HG03103 (cell line): ENCODE results near the gene TMED4.

Experiments used
- ATAC-seq: cut with Tn5 transposase; IDR thresholded peaks from one replicate; pipeline ENCODE4 v1.9.1; 2021; ENCODE audit warnings: low read depth; ENCODE audit not compliant: unreplicated experiment

Gene TMED4

DNA sequence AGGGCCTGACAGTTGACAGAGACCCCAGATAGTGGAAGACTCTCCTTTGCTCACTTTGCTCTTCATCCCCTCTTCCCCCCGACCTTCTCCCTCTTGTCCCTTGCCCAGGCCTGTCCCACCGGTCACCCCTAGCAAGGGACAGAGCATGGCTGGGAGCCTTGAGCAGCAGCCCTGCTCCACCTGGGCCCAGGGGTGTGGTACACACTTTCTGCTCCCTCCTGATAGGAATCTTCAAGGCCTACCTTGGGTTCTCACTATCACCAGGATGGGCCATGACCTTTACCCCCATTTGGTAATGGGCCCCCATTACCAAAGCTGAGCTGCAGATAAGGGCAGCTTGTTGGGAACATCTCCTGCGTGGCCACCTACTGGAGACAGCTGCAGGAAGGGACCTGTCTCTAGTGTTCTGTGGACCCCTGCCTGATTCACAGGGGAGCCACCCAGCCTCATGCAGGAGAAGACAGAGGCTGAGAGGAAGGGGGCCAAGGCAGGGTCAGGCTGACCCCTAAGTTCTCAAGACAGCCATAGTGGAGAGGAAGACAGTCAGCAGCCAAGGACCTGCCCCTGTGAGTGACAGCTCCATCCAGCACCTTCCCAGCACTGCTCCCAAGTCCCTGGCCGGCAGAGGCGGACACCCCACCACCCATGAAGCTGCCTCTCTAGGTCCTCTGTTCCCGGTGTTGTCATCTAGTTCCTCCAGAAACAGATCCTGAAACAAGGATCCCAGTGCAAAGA is 40.0 kb downstream of the TMED4 start:
- ATAC-seq: no peak

DNA sequence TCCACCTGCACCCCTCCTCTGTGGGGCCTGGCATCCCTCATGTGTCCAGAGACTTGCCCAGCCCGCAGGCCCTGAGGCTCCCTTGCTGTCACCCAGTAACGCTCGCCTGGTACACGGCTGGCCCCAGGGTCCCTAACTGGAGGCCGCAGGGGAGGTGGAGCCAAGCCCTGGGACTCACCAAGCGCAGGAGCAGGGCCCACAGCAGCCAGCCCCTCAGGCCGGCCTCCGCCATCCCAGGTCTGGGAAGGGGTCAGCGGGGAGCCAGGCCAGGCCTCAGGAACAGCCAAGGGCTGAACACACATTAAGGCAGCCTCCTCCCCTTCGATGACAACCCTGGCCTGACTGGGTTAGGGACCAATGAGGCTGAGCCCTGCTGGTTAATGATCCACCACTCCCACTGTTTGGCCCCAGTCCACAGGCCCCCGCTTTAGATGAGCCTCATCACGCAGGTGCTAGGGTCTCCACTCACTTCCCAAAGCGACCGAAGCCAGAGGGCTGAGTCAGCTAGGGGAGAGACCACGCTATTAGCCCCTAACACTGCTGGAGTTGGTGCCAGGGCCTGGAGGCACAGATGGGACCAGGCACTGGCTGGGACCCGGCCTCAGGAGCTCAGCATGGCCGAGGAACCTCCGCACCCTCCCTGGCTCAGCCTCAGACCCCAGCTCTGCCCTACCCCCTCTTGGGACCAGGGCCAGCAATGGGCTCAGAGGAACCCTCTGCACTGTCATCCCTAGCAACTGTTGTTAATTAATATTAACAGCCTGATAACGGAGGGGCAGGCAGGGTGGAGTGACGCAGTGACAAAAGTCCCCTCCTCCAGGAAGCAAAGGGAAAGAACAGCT is 40.8 kb downstream of the TMED4 start, which contains the start of gene NPC1L1:
TSS of gene NPC1L1 (minus strand) at position 303 of the 842 bp plus-strand sequence. CDS start at position 232, 71 bp downstream.
- no peak for ATAC-seq

DNA sequence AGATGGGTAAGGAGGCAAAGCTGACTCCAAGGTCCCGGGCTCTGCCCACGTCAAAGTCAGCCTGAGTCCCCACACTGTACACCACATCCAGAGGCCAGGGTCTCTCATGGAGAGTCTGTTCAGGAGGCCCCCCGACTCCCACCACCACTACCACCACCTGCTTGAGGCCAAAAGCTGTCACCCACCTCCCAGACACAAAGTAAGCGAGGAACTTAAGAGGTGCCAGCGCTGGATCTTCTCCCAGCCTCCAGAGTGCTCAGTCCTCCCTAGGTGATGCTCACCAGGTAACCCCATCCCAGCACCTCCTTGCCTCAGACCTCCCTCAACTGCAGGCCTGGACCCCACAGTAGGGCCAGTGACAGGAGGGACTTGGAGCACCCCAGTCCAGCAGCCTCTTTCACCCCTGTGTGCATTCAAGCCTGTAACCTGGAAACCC is 41.4 kb downstream of the TMED4 start:
- ATAC-seq: no peak

DNA sequence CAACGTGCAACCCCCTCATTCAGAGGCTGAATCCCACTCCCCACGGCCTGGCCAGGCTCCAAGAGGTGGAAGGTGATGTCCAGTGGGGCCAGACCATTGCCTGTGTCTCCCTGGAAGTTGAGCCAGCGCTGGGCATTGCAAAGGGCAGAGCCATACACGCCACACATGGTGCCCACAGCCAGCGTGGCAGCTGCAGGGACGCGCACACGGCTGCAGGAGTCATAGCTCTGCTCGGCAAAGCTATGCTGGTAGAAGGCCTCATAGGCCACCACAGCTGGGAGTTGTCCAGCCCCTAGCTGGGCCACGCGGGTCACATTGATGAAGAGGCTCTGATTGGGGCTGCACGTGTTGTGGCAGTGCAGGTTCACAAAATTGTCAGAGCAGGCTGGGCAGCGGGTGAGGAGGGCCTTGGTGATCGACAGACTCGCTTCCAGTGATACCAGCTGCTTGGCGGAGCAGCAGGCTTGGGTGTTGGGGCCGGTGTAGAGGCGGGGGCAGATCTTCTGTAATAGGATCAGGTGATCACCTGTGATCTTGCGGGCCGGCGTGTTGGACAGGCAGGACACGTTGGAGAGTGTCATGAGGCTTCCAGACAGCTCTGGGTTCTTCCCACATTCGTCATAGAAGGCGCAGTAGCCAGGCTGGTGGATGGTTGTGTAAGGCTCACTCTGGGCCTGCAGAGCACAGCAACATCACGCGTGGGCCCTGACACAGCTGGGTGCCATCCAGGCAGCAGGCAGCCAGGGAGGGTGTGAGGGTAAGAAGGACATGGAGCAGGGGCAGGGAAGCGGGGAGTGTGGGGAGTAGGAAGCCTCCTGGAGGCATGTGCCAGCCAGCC is 42.1 kb downstream of the TMED4 start:
- ATAC-seq: no peak

DNA sequence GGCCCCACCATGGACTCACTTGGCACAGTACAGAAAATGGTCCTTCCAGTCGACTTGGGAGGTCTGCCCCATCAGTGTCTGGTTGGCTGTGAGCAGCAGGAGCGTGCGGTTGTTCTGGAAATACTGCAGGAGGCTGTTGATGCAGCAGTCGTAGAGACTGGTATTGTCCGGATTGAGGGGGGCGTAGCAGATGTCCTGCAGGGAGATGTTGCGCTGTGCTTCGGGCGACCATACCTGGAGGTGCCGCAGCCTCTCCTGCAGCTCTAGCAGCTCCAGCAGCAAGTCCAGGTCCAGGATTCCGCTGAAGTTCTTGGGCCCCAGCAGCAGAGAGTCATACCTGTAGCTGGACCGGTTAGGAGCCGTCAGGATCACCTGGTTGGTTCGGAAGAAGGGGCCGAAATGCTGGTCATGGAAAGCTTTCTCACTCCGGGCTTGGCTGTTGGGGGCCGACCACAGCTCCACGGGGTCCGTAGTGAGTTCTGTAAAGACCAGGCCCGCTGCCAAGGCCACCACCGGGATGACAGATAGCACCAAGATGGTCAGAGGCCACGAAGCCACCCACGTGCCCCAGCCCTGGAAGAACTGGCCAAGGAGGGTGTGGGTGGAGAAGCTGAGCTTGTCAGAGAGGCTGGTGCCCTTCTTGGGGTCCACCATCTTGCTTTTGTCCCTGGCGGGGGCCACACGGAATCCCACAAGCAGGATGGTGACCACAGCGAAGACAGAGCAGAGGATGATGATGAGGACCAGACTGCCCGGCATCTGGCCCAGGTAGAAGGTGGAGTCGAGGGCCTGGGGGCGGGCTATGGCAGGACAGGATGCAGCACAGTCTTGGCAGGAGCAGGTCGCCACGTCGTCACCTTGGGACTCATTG is 43.0 kb downstream of the TMED4 start:
- no peak for ATAC-seq

DNA sequence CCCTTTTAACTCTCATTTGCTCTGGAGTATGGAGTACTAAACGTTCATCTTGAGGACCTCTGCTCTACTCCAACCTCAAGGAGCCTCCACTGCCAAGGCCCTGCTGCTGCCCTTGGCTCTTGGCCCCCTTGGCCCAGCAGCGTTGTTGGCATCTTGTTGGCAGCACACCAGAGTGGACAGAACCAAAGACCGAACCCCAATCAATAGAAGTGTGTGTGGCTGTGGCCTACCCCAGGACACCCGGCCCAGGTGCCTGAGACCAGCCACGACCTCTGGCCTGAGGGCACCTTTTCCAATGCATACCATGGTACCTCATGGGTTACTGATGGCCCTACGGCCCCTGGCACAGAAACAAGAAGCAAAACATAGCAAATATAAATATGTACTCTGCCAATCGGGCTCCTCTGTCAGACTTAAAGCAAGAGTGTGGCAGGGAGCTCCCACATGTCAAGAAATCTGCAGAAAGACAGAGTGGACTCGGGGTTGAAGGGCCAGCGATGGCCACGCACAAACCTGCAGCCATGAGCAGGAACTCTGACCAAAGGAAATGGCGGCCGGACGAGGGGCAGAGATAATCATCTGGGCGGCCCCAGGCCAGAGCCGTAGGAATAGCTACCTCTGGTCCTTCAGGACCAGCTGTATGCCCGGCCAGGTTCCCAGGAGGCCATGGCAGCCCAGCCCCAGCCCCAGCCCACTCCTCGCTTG is 43.8 kb downstream of the TMED4 start:
- no peak for ATAC-seq

DNA sequence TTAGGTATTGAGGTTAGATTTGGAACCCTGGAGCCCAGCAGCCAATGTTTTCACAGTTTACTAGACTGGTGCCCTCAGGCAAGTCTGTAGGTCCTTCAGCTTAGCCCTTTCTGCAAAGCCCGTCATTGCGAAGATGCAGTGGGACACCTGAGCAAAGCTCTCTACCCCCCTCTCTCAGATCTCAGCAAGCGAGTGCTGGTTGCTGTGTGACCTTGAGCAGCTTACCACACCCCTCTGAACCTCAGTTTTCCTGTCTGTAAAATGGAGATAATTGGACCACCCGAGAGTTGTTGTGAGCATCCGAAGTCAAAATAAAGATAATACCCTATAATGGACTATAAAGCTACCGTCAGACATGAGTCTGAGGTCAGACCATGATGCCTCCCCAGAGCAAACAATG is 44.6 kb downstream of the TMED4 start:
- no peak for ATAC-seq

DNA sequence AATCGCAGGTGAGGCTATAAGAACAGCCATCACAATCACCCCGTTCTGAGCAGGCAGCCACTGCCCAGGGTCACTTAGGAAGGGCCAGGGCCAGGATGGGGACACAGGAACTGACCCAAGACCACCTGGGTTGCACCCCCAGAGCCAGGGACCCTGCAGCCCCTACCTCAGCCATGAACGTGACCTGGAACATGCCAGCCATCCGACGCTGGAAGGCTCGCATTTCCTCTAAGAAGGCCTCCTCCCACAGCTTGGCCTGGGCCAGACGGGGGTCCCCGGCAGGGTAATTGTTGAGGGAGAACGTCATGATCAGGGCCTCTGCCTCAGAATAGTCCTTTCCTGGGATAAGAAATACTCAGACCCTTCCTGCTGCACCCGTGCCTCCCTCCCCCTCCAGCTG is 45.9 kb downstream of the TMED4 start:
- ATAC-seq: no peak

DNA sequence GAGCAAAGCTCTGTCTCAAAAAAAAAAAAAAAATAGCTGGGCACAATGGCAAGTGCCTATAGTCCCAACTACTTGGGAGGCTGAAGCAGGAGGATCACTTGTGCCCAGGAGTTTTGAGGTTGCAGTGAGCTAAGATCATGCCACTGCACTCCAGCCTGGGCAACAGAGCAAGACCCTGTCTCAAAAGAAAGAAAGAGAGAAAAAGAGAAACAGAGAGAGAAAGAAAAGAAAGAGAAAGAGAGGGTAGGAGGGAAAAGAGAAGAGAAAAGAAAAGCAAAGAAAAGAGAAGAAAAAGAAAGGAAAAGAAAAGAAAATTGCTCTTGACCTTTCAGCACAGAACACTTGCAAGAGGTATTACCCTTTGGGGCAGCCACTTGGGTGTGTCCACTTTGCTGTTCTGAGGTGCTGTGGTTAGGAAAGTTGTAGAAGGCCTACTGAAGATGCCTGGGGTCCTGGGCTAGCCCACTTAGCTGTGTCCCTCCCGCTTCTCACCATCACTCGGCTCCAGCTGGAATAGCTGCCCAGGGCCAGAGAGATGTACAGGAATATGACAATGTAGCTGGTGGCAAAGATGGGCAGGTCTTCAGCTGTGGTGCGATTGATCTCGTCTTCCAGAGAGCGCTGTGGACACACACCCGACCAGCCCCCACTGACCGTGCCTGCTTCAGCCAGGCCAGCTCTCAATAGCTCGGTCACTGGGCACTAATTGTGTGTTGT is 46.5 kb downstream of the TMED4 start:
- ATAC-seq: no peak

DNA sequence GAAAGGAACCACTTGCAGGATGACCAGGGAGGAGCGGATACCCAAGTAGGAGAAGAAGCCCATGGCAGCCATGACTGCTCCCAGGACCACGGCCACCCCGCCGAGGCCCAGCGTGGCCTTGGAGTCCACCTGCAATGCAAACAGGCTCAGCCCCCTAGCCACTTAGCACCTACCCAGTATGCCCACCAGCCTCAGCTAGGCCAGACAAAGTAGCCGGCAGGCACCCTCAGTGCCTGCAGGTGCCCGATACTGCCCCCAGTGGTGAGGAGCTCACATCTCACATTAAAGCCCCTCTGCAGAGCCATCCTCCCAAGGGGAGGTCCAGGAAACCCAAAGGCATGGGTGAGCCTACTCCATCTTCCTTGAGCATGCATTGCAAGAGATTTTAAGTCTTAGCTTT is 47.5 kb downstream of the TMED4 start:
- no peak for ATAC-seq

DNA sequence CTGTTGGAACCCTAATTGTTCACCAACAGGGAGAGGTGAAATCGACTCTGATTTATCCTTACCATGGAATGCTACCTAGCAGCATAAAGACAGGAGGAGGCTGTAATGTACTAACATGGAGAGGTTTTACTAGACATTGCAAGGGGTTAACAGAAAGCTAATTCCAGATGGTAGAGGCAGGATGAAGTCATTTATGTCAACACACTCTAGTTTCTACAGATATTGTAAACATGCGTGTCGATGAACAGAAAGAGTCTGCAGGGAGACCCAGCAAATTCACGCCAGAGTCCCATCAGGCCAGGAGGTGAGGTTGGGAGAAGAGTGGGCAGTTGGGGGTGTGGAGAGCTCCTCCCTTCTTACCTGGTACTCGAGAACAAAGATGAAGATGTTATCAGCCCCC is 47.9 kb downstream of the TMED4 start:
- ATAC-seq: no peak

DNA sequence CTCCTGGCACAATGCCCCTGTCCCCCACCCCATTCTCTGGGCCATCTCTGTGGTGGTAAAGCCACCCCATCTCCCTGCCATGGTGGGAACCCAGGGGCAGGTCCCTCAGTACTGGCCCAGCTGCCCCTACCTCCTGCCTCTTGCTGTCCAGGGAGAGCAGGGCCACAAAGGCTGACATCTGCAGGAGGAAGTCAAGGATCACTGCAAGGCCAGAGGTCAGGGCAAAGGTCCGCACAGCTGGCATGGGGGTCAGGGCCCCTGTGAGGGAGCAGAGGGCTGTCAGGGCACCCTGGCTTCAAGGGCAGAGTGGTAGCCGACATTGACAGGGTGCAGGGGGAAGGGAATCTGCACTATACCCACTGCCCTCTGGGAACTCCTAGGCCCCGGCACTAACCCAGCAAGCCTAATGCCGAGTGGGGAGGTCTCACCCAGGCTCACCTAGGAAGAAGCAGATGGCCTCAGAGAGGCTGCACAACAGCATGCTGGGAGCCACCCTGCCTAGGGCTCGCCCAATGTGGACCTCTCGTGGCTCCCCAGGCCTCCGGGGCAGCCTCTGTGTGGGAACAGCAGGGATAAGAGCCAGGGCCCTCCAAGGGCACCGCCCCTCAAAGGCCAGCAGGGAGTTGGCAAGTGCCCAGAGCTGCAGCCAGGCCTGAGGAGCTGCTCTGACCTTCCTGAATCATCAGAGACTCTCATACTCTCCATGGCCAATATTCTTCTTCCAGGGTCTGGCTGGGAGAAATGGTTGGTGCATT is 48.6 kb downstream of the TMED4 start:
- ATAC-seq: no peak

DNA sequence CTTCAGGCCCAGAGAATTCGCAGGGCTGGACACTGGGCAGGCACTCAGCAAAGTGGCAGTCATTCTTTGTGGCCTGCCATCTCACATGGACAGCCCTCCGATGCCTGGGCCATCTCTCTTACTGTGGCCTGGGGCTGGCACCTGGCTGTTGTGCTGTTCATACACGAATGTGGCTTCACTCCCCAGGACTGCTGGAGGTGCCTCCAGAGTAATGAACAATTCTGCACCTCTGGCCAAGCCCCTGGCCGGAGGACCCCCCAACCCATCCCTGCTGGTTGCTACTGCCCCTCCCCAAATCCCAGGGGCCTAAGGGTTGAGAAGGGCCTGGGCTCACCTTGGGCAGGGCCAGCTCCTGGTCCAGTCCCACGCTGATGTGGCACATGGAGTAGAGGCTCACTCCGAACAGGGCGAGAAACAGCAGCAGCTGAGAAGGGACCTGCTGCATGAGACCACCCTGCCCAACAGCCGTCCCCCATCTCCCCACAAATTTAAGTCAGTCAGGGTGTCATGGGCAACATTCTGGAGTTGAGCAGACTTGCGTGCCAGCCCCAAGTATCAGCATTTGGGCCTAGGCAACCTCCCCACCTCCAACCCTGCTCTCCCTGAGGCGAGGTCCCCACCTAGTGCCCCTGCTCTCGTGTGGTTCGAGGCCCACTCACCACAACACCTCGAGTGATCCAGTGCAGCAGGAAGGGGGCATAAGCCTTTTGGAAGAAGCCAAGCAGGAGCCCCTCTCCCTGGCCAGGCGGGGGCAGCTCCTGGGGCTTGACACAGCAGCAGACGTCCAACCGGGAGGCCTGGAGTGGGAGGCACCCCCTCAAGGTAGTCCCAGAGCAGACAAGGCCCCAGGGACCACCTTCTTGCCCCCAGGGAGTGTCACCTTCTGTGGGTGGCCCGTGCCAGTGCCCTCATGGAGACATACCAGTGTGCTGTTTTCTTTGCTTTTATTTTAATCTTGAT is 50.3 kb downstream of the TMED4 start:
- no peak for ATAC-seq

DNA sequence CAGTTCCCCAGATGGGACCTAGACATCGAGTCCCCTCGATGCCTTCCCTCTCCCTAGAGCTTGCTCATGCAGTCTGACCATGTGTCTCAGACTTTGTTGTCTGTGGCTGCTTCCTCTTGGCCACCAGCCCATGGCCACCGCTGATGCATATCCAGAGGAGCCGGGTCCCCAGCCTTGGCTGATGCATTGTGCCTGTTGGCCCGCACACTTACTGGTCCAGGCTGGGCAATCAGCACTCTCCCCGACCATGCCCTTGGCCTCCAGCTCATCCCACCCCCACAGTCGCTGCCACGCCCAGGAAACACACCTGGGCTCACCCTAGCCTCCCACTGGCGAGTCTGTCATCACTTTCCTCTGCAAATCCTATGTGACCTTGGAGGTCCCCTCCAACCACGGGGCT is 51.0 kb downstream of the TMED4 start:
- ATAC-seq: no peak
